ENCODE data around the gene INSM1. TPM values are rescaled to one million over a fixed set of nuclear protein-coding genes. Genes with fewer than 3 reads are reported as not detected.

Gene INSM1
- total and polyA plus RNA-seq, 10 of the 15 experiments (the other 5 are each of a cell fraction or from before 2014, with no cell fraction given): 0.03 to 0.11 (median 0.04) TPM; not detected in 7

DNA sequence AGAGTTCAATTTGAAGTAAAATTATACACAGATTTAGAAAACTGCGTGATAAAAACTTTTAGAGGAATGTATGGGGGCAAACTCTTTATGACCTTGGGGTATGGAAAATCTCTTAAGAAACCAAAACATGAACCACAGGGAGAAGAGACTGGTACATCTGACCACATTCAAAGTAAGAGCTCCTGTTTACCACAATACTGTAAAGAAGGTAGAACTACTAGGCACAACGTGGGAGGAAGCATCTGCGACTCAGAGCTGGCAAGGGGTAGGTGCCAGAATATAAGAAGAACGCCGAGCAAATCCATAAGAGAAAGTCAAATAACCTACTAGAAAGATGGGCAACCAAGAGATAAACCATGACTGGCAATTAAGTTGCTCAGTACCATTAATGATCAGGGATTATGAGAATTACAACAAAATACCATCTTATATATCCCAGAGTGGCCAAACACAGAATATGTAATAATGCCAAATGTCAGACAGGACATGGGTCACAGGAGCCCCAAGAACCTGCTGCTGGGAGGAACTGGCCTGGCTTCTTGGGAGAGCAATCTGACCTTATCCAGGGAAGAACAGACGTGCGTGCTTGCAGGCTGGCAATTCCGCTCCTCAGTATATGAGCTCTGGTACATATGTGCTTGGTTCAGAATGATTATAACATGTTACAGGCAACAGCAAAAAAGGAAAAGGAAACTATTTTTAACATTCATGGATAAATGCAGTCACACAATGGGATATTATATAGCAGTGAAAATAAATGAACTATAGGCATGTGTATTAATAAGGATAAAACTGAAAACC is 50.2 kb downstream of the INSM1 start:
- Histone ChIP-seq H3K27me3 (replicated peaks in 1 of 2; ENCODE audit: control insufficient read depth in 2 of 2, insufficient read depth in 2 of 2, low read length in 1 of 2) (no peaks in the 10 kb centered on the region), H3K79me2 (ENCODE audit: control insufficient read depth, insufficient read depth, low read length) (no peaks in the 10 kb centered on the region), H3K9ac (ENCODE audit: control insufficient read depth, insufficient read depth, low read length) (no peak overlapping the region), H3K4me2 (ENCODE audit: control insufficient read depth, insufficient read depth) (no peak overlapping the region), H3K36me3 (ENCODE audit: control insufficient read depth in 2 of 2, insufficient read depth in 2 of 2, low read length in 1 of 2) (peaks cover 0 to 3% of the 10 kb centered on the region in 2 experiments; a peak in 2 of 4 replicates), H2AFZ (ENCODE audit: control insufficient read depth, low read depth, low read length) (no peak overlapping the region), H3K4me1 (ENCODE audit: control insufficient read depth, insufficient read depth, low read length) (no peaks in the 10 kb centered on the region), H3K27ac (ENCODE audit: control insufficient read depth, insufficient read depth) (no peak overlapping the region), H3K9me3 (replicated peaks; ENCODE audit: control insufficient read depth, insufficient read depth, low read length) (no peaks in the 10 kb centered on the region), H3K4me3 (no peak overlapping the region), H4K20me1 (ENCODE audit: control insufficient read depth, insufficient read depth) (no peaks in the 10 kb centered on the region)
- intact Hi-C loops (cut with micrococcal nuclease; ENCODE audit: unreplicated experiment) (no loop called here), in situ Hi-C loops (cut with MboI) (no loop called here)
- ChIA-PET SMC1A (ENCODE audit: uncharacterized antibody, unreplicated experiment) (interaction anchor here (1.0 to 1.3 kb wide), 2 partner anchors 8 to 142 kb away, joined by 3 read pairs; no protein-coding TSS in a partner anchor), CTCF (interaction anchor here (1.9 kb wide), 1 partner anchor 8 kb away, joined by 8 read pairs; no protein-coding TSS in a partner anchor), POLR2A (no interaction called here), RAD21 (ENCODE audit: unreplicated experiment) (no interaction called here)
- ATAC-seq (no peak), FAIRE-seq (no peak), DNase-seq (ENCODE audit: low read depth, low spot score) (no peak)
- TF ChIP-seq ZSCAN29 (IDR thresholded peaks at IDR 0.05): no peak
- TF ChIP-seq CEBPB (IDR thresholded peaks at IDR 0.05; ENCODE audit: borderline replicate concordance in 1 of 2, low read depth in 2 of 2, low read length in 2 of 2): no peak
- no peak for TF ChIP-seq SPI1 (IDR thresholded peaks at IDR 0.05; ENCODE audit: borderline replicate concordance, insufficient read depth, low read depth, low read length)
- no peak for TF ChIP-seq MXI1 (IDR thresholded peaks at IDR 0.05; ENCODE audit: low read depth, low read length)
- no peak for TF ChIP-seq KLF5 (IDR thresholded peaks at IDR 0.05; ENCODE audit: partially characterized antibody)
- TF ChIP-seq STAT1 (conservative IDR thresholded peaks at IDR 0.05): no peak
- no peak for TF ChIP-seq ZNF384 (IDR thresholded peaks at IDR 0.05; ENCODE audit: borderline replicate concordance, low read depth, low read length)
- TF ChIP-seq IKZF2 (IDR thresholded peaks at IDR 0.05): no peak
- TF ChIP-seq YBX1 (IDR thresholded peaks at IDR 0.05): no peak
- TF ChIP-seq BHLHE40 (IDR thresholded peaks at IDR 0.05; ENCODE audit: borderline replicate concordance in 1 of 2, low read depth in 2 of 2, low read length in 1 of 2): no peak
- TF ChIP-seq FOS (IDR thresholded peaks at IDR 0.05; ENCODE audit: borderline replicate concordance, extremely low read depth, insufficient read length): no peak
- no peak for TF ChIP-seq ATF7 (IDR thresholded peaks at IDR 0.05; ENCODE audit: low read depth)
- TF ChIP-seq NBN (IDR thresholded peaks at IDR 0.05): no peak
- no peak for TF ChIP-seq LARP7 (IDR thresholded peaks at IDR 0.05)
- no peak for TF ChIP-seq JUND (IDR thresholded peaks at IDR 0.05; ENCODE audit: low read depth, low read length)
- no peak for TF ChIP-seq MEF2B (IDR thresholded peaks at IDR 0.05; ENCODE audit: partially characterized antibody, poor library complexity, severe bottlenecking)
- WGBS (ENCODE audit: insufficient coverage, insufficient replicate concordance, low lambda C conversion rate, missing lambda C conversion rate): 87% methylated on average over 8 of the region's 8 CpGs
- no TSS peak for BruUV-seq (replicated peaks)

Data from GM12878 (cell line).